ENCODE results near the gene GABRG3.

The GABRG3 gene

GRCh38 chr15:27133249-27133648 lies 162.3 kb downstream of the GABRG3 start:
- TF ChIP-seq JUND (IDR thresholded peaks at IDR 0.05; ENCODE audit: low read depth) = no peak
- in situ Hi-C loops (cut with HindIII; ENCODE audit: low pct_unique_long_range_greater_than_20kb, low sequenced_read_pairs) = no loop called here
- DNase-seq (ENCODE audit: low read depth in 1 of 2, low spot score in 1 of 2) = no peak

- no peak for TF ChIP-seq JUND (IDR thresholded peaks at IDR 0.05; ENCODE audit: low read depth)
- in situ Hi-C loops (cut with HindIII; ENCODE audit: low pct_unique_long_range_greater_than_20kb, low sequenced_read_pairs) = no loop called here
- DNase-seq (ENCODE audit: low read depth in 1 of 2, low spot score in 1 of 2) = no peak
Measured at GRCh38 chr15:27134481-27134880, 163.5 kb downstream of the GABRG3 start.

- TF ChIP-seq JUND (IDR thresholded peaks at IDR 0.05; ENCODE audit: low read depth) = no peak
- no peak for DNase-seq (ENCODE audit: low read depth in 1 of 2, low spot score in 1 of 2)
- in situ Hi-C loops (cut with HindIII; ENCODE audit: low pct_unique_long_range_greater_than_20kb, low sequenced_read_pairs) = no loop called here
Measured at GRCh38 chr15:27135151-27135550, 164.2 kb downstream of the GABRG3 start.

GRCh38 chr15:27137127-27137526 lies 166.1 kb downstream of the GABRG3 start:
- DNase-seq (ENCODE audit: low read depth in 1 of 2, low spot score in 1 of 2) = no peak
- no peak for TF ChIP-seq JUND (IDR thresholded peaks at IDR 0.05; ENCODE audit: low read depth)

GRCh38 chr15:27165590-27165989 lies 194.6 kb downstream of the GABRG3 start:
- no peak for TF ChIP-seq JUND (IDR thresholded peaks at IDR 0.05; ENCODE audit: low read depth)
- DNase-seq (ENCODE audit: low read depth in 1 of 2, low spot score in 1 of 2) = peak in 1 of 2 experiments; percentile 40
- in situ Hi-C loops (cut with HindIII; ENCODE audit: low pct_unique_long_range_greater_than_20kb, low sequenced_read_pairs) = no loop called here

More at GRCh38 chr15:27137127-27137526, 166.1 kb downstream of the GABRG3 start:
- in situ Hi-C loops (cut with HindIII; ENCODE audit: low pct_unique_long_range_greater_than_20kb, low sequenced_read_pairs) = no loop called here

GRCh38 chr15:27166917-27167316 lies 195.9 kb downstream of the GABRG3 start:
- TF ChIP-seq JUND (IDR thresholded peaks at IDR 0.05; ENCODE audit: low read depth) = no peak
- in situ Hi-C loops (cut with HindIII; ENCODE audit: low pct_unique_long_range_greater_than_20kb, low sequenced_read_pairs) = no loop called here
- DNase-seq (ENCODE audit: low read depth in 1 of 2, low spot score in 1 of 2) = no peak

- DNase-seq (ENCODE audit: low read depth in 1 of 2, low spot score in 1 of 2) = no peak
- TF ChIP-seq JUND (IDR thresholded peaks at IDR 0.05; ENCODE audit: low read depth) = no peak
- in situ Hi-C loops (cut with HindIII; ENCODE audit: low pct_unique_long_range_greater_than_20kb, low sequenced_read_pairs) = no loop called here
Measured at GRCh38 chr15:27167738-27168137, 196.8 kb downstream of the GABRG3 start.

- in situ Hi-C loops (cut with HindIII; ENCODE audit: low pct_unique_long_range_greater_than_20kb, low sequenced_read_pairs) = no loop called here
- TF ChIP-seq JUND (IDR thresholded peaks at IDR 0.05; ENCODE audit: low read depth) = no peak
Measured at GRCh38 chr15:27170851-27171250, 199.9 kb downstream of the GABRG3 start.

GRCh38 chr15:27172821-27173220 lies 201.8 kb downstream of the GABRG3 start:
- no peak for TF ChIP-seq JUND (IDR thresholded peaks at IDR 0.05; ENCODE audit: low read depth)
- DNase-seq (ENCODE audit: low read depth in 1 of 2, low spot score in 1 of 2) = no peak
- in situ Hi-C loops (cut with HindIII; ENCODE audit: low pct_unique_long_range_greater_than_20kb, low sequenced_read_pairs) = no loop called here

More at GRCh38 chr15:27170851-27171250, 199.9 kb downstream of the GABRG3 start:
- no peak for DNase-seq (ENCODE audit: low read depth in 1 of 2, low spot score in 1 of 2)

- in situ Hi-C loops (cut with HindIII; ENCODE audit: low pct_unique_long_range_greater_than_20kb, low sequenced_read_pairs) = no loop called here
Measured at GRCh38 chr15:27175472-27176153, 204.6 kb downstream of the GABRG3 start.

GRCh38 chr15:27176785-27177406 lies 205.9 kb downstream of the GABRG3 start:
- no peak for TF ChIP-seq JUND (IDR thresholded peaks at IDR 0.05; ENCODE audit: low read depth)
- no peak for DNase-seq (ENCODE audit: low read depth in 1 of 2, low spot score in 1 of 2)
- in situ Hi-C loops (cut with HindIII; ENCODE audit: low pct_unique_long_range_greater_than_20kb, low sequenced_read_pairs) = no loop called here

More at GRCh38 chr15:27175472-27176153, 204.6 kb downstream of the GABRG3 start:
- no peak for TF ChIP-seq JUND (IDR thresholded peaks at IDR 0.05; ENCODE audit: low read depth)
- no peak for DNase-seq (ENCODE audit: low read depth in 1 of 2, low spot score in 1 of 2)

- no peak for DNase-seq (ENCODE audit: low read depth in 1 of 2, low spot score in 1 of 2)
- in situ Hi-C loops (cut with HindIII; ENCODE audit: low pct_unique_long_range_greater_than_20kb, low sequenced_read_pairs) = no loop called here
Measured at GRCh38 chr15:27179789-27180188, 208.8 kb downstream of the GABRG3 start.

GRCh38 chr15:27182561-27183110 lies 211.7 kb downstream of the GABRG3 start:
- in situ Hi-C loops (cut with HindIII; ENCODE audit: low pct_unique_long_range_greater_than_20kb, low sequenced_read_pairs) = no loop called here

More at GRCh38 chr15:27179789-27180188, 208.8 kb downstream of the GABRG3 start:
- no peak for TF ChIP-seq JUND (IDR thresholded peaks at IDR 0.05; ENCODE audit: low read depth)

More at GRCh38 chr15:27182561-27183110, 211.7 kb downstream of the GABRG3 start:
- no peak for TF ChIP-seq JUND (IDR thresholded peaks at IDR 0.05; ENCODE audit: low read depth)
- no peak for DNase-seq (ENCODE audit: low read depth in 1 of 2, low spot score in 1 of 2)

Data from T47D (cell line).